ENCODE measurements around the gene DNM2. TPM values are rescaled to one million over a fixed set of nuclear protein-coding genes. Genes with fewer than 3 reads are reported as not detected.

Gene DNM2
- total RNA-seq, 3 donors from 2014 or later = 318 to 602 (median 562) TPM

- no peak overlapping the region for H3K4me3 ChIP-seq
- no peak for TF ChIP-seq CTCF (IDR thresholded peaks at IDR 0.05)
- ATAC-seq = no peak
- intact Hi-C loops (cut with DNase I, micrococcal nuclease) = no loop called here
- peaks cover 9% of the 10 kb centered on the region for H3K36me3 ChIP-seq (ENCODE audit: low read depth)
- no peaks in the 10 kb centered on the region for H3K9me3 ChIP-seq
- H3K4me1 ChIP-seq (ENCODE audit: low read depth) = peaks cover 56% of the 10 kb centered on the region
- no peak for DNase-seq
Measured at GRCh38 chr19:10720607-10721125, 2.8 kb downstream of the DNM2 start.

- TF ChIP-seq CTCF (IDR thresholded peaks at IDR 0.05) = no peak
- Histone ChIP-seq H3K36me3 (ENCODE audit: low read depth) (no peaks in the 10 kb centered on the region), H3K9me3 (no peaks in the 10 kb centered on the region), H3K4me3 (no peak overlapping the region), H3K4me1 (ENCODE audit: low read depth) (peaks cover 73% of the 10 kb centered on the region)
- DNase-seq = no peak
- intact Hi-C loops (cut with DNase I, micrococcal nuclease) = no loop called here
- ATAC-seq = no peak
Measured at GRCh38 chr19:10723591-10723990, 5.7 kb downstream of the DNM2 start.

GRCh38 chr19:10724573-10725071, 6.7 kb downstream of the DNM2 start:
- Histone ChIP-seq H3K36me3 (ENCODE audit: low read depth) (no peaks in the 10 kb centered on the region), H3K4me1 (ENCODE audit: low read depth) (peaks cover 73% of the 10 kb centered on the region), H3K9me3 (no peaks in the 10 kb centered on the region), H3K4me3 (no peak overlapping the region)
- intact Hi-C loops (cut with DNase I, micrococcal nuclease) = no loop called here
- ATAC-seq = no peak
- TF ChIP-seq CTCF (IDR thresholded peaks at IDR 0.05) = no peak
- peak in 1 of 3 donors; percentile 26 for DNase-seq

- H3K36me3 ChIP-seq (ENCODE audit: low read depth) = no peaks in the 10 kb centered on the region
- intact Hi-C loops (cut with DNase I, micrococcal nuclease) = no loop called here
- TF ChIP-seq CTCF (IDR thresholded peaks at IDR 0.05) = no peak
- no peaks in the 10 kb centered on the region for H3K9me3 ChIP-seq
- DNase-seq = no peak
- H3K4me1 ChIP-seq (ENCODE audit: low read depth) = peaks cover 73% of the 10 kb centered on the region
- ATAC-seq = no peak
- H3K4me3 ChIP-seq = no peak overlapping the region
Measured at GRCh38 chr19:10725415-10725814, 7.5 kb downstream of the DNM2 start.

- DNase-seq (peak in 1 of 3 donors; percentile 45), ATAC-seq (peak; percentile 68)
- intact Hi-C loops (cut with DNase I, micrococcal nuclease) = no loop called here
- no peak overlapping the region for H3K4me3 ChIP-seq
- H3K9me3 ChIP-seq = no peaks in the 10 kb centered on the region
- TF ChIP-seq CTCF (IDR thresholded peaks at IDR 0.05) = no peak
- peaks cover 73% of the 10 kb centered on the region for H3K4me1 ChIP-seq (ENCODE audit: low read depth)
- no peaks in the 10 kb centered on the region for H3K36me3 ChIP-seq (ENCODE audit: low read depth)
Measured at GRCh38 chr19:10726268-10726667, 8.4 kb downstream of the DNM2 start.

All from mucosa of descending colon (tissue), 3 donors.